Measurements from ENCODE around the gene ASTN2.

The ASTN2 gene

DNA sequence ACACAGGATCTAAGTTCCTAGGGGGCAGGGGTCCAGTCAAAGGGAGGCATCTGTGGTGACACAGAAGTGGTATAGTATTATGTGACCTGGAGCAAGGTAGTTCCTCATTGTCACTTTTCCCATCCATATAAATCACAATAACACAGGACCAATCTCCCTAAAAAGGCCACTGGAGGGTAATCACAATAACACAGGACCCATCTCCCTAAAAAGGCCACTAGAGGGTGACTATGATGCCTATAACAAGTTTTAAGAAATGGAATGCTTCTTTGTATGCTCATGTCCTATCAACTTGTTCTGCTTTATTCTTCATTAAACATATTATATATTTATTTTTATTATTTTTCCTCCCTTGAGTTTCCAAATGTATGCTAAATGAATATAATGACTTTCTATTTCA, 254.6 kb downstream of the ASTN2 start:
- no peak for DNase-seq

DNA sequence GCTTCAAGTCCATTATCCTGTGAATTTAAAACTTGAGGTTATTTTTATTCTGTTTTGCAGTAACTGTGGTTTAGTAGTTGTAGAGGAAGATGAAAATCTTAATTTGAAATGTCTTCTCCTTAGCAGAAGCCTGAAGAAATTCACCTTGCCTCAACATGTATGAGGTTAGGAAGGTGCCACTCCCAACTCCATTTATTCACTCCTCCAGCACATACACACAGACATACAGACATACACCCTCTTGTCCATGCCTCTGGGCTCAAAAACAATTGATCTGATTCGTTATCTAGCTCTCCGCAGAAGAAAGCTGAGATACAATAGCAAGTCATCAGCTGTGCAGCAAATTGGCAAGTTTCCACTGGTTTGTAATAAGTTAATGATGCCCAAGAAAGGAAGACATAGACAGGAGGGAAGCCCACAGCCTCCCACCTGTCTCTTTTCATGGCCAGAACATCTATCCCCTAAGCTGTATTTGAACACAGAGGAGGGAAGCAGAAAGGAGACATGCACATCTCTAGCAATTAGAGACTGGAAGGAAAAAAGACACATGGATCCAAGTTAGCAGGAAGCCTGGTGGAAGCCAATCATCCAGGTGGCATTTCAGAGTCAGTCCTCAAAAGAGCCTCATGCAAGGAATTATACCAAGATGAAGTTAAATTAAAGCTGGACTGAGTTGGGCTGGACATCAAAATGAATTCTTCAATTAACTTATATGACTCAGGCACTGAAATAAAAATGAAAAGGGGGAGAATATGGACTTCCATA, 257.9 kb downstream of the ASTN2 start:
- DNase-seq, result no peak

DNA sequence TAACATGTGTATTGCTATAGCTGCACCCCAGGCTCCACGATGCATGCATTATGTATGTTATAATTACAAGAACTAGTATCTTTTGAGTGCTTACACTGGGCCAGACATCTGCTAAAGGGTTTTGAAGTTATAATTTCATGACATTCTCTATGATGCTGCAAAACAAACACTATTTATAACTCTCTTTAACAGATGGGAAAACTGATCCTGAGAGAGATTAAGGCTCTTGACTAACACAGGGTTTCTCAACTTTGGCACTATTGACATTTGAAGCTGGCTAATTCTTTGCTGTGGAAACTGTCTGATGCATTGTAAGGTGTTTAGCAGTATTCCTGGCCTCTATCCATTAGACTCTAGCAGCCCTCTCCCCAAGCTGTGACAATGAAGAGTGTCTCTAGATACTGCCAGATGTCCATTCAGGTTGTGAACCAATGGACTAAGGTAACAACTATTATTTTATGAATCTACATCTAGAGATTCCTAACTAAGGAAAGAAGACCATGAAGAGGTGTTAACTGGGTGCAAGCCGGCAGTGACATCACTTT, 258.6 kb downstream of the ASTN2 start:
- no peak for DNase-seq

DNA sequence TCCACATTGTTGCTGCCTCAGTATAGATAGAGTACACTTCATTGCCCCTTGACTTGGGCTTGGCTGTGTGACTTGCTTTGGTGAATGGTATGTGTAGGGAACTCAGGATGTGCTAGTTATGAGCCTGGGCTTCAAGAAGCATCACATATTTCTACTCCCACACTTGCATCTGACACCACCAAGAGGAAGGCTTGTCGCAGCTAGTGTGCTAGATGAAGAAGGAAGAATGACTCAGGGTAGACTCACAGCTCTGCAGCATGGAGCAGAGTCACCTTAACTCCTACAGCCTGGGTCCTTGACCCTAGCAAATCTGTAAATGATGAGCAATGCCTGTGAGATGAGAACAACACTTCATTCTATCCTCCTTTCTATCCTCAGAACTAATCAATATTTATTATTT, 261.8 kb downstream of the ASTN2 start:
- DNase-seq, result no peak

DNA sequence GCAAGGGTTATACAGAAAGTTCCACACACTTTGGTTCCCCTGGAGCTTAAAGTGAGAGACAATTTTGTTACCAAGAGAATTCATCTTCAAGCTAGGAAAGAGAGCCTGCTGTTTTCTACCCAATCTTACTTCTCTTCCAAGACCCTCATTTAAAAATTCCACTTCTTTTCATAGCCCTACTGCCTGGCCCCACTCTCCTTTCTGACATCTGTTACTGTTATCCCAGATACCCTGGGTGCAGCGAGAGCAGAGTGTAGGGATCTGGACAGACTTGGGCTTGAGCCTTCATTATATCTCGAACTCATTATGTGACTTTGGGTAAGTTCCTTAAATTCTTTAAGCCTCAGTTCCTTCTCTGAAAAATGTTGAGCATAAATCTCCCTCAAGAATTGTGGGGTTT, 263.1 kb downstream of the ASTN2 start:
- DNase-seq, result no peak

DNA sequence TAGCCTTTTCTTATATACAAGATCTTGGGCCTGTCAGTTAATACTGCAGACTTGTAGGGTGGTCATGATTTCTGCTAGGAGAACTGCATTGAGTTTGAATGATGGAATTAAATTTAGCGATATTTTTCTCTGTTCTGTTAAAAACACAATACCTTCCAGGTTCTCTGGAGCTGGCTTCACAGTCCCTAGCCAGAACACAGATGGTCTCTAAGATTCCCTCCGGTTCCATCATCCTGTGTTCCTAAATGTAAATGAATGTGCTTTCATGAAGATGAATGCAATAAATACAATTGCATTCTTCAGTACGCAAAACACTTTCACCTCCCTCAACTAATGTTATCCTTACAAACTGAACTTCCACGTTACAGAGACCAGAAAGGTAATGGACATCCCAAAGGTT, 264.9 kb downstream of the ASTN2 start:
- no peak for DNase-seq

DNA sequence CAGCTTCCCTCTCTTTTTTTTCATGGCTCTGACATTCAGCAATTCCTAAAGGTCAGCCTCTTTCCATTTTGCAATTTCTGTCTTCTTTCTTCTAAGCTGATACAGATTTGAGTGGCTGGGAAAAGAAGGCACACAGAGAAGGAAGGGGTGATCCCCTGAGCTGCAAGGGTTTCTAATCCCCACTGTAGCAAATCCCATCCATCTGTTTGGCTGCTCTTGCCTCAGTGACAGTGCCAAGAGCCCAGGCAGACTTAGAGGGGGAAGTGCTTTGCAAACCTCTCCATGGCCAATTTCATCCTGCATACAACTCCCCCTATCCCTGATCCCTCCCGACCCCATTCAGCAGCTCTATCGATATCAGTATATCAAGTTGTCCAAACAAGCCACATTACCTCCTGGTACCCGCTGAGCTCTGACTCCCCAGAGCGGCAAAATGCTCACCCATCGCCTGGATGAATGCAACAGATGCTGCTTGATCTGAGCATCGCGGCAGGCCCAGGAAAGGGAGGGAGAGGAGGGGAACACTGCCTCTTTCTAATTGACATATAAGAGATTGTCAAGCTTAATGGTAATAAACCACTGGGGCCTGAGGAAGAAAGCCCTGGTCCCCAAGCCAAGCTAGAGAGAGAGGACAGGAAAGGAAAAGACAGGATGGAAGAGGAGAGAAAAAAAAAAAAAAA, 268.9 kb downstream of the ASTN2 start:
- DNase-seq, result no peak

DNA sequence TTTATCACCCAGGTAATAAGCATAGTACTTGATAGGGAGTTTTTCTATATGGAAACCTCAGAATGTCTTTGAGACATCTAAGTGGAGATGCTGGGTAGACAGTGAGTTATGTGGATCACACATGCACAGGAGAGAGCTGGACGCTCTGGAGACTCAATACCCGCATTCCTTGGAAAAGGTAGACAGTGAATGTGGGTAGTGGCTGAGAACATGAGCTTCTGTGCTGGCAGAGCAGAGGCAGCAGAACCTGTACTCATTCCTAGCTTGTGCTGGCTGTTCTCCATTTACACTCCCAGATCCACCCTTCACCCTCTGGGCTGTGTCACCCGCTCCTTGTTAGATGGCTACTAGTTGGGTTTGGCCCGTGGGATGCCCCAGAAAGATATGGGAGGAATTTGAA, 269.8 kb downstream of the ASTN2 start:
- DNase-seq, result no peak

DNA sequence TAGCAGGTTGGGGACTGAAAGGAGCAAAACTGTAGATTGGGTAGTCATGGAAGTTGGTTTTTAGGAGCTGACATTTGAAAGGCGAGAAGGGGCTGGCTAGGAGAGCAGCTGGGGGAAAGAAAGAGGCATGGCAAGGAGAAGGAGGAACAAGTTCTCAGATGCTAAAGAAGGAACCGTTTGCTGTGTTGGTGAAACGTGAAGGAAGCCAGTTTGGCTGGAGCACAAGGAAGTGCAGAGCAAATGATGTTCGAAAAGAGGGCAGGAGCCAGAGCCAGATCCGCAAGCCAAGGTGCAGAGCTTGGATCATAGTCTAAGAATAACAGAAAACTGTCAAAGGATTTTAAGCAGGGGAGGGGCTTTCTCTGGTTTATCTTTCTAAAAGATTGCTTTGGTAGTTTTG, 276.6 kb downstream of the ASTN2 start:
- no peak for DNase-seq

DNA sequence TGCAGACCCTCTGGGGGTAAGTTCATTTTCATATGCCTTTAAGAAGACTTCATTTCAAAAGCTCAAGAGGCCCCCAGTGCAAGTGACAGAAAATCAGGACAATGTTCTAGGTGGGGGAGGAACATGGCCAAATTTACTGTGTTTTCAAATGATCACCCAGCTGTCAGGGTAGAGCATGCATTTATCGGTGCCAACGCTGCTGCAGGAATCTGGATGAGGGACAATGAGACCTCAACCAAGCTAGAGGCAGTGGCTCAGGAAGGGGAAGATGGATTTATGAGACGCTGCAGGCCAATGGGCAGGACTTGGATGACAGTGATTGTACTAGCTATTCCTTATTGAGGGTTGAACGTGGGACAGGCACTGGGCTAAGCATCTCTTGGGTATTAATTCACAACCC, 278.4 kb downstream of the ASTN2 start:
- DNase-seq, result no peak

DNA sequence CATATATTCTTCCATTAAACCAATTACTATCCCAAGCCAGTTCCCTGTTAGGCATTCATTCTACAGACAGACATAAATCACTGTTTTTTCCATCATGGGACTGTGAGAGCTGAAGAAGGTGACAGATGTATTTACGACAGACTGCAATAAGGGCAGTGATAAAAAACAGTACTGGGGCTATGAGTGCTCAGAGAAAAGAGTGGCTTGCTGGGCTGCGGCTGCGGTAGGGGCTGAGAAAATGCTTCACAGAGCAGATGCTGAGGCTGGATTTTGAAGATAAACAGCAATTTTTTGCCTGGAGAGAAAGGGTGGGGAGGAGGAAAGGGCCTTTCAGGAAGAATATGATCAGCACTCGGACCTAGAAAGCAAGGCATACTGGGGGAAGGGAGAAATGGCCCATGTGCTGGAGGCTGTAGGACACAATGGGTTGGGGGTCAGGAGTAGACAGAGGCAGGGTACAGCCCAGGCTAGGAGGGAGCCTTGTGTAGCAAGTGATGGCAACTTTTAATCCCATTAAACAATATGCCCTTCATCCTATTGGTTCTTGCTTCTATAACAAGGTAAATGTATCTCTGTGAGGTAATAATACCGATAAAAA, 279.3 kb downstream of the ASTN2 start:
- DNase-seq, result no peak

DNA sequence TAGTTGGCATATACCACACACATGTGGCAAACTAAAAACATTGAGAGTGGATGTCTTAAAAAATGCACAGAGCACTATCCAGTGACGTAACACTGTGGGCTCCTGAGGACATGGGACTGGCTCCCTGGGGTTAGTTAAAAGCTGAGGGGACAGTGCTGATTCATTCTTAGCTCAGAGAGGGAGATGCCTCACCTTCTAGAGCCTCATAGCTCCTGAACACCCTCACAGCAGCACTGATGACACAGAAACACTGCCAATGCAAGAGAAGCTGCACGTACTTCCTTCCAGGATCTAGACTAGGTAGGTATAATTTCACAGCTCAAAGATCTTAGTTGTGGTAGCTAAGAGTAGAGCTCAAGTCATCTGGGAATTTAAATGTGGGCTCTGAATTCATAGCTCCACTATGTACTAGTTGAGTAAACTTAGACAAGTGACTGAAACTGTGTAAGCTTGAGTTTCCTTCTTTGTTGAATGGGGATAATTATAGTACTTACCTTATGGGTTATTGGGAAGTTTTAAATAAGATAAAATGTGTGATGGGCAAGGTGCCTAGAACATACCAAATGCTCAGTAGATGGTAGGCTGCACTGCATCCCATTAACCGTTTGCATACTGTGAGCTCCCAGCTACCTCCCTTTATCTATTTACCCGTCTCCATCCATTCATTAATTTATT, 279.9 kb downstream of the ASTN2 start:
- no peak for DNase-seq

DNA sequence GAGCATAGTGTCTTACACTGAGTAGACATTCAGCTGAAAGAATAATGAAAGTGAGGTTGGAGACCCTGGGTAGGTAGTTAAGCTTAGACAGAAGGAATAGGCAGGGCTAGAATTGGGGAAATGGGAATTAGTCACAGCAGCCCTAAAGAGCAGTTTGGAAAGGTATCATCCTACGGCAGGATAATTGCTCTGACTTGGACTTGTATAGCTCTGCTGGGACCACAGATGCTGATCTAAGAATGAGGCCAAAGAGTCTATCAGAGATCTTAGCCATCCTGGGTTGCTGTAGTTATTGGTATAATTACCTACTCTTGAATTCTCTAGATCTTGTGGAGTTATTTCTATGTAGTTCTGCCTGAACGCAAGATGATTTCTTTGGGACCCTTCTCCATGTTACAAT, 288.0 kb downstream of the ASTN2 start:
- DNase-seq, result no peak

DNA sequence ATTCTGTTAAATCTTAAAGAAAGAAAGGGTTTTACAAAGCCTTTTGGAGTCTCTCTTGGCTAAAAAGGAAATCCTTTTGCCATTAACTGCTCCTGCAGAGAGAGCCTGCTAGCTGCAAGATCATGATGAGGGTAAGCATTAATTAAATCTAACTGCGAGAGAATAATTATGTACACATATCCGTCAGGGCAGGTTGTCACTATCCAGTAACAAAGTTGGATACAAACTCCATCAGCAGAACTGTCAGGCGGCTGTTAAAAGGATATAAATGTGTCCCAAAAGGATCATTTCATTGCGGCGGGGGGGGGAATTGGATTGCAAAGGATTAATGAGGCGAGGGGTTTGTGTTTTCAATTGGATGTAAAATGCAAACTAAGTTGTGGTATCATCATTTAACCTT, 289.3 kb downstream of the ASTN2 start:
- no peak for DNase-seq

DNA sequence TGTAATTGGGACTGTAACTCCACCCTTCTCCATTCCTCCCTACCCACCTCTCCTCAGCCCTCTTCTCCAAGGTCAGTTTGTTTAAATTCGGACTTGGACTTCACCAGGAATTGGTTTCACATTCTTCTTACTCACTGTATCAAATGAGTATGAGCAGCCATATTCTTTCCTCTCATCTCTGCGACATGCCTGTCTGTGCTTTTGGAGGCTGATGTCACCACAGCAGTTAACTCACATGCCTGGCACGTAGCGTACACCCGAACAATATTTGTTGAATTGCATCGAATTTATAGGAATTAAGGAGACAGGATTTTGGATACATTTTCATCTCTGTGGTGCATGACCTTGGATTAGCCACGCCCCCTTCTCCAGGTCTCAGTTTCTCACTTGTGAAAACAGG, 291.1 kb downstream of the ASTN2 start:
- DNase-seq, result no peak

DNA sequence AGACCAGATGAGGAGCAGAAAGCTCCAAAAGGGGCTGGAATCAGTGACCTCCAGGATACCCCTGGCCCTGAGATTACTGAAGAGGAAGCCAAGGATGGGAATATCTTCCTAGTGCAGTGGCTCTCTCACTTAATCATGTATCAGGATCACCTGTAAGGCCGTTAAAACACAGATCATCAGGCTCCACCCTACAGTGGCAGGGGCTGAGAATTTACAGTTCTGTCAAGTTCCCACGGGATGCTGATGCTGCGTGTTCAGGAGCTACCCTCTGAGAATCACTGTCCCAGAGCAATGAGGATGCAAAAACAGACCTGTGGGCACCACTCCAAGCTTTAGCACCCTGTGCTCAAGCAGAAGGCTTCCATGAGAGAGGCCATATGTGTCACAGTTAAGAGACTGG, 291.9 kb downstream of the ASTN2 start:
- DNase-seq, result no peak

DNA sequence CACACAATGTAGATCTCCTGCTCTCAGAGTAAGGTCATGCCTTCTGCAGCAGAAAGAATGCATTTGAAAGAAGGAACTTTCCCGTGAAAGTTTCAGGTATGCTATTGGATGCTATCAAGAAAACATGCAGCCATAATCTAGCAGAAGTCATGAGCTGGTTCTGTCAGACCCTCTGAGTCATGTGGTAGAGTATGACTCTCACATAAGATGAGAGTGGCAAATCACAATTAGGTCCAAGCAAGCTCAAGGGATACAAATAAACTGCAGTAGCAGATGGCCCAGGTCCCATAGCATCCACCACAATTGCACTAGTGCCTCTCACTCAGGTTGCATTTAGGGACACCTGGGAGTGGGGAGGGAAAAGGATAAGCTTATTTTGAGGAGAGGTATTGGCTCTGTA, 292.8 kb downstream of the ASTN2 start:
- no peak for DNase-seq

DNA sequence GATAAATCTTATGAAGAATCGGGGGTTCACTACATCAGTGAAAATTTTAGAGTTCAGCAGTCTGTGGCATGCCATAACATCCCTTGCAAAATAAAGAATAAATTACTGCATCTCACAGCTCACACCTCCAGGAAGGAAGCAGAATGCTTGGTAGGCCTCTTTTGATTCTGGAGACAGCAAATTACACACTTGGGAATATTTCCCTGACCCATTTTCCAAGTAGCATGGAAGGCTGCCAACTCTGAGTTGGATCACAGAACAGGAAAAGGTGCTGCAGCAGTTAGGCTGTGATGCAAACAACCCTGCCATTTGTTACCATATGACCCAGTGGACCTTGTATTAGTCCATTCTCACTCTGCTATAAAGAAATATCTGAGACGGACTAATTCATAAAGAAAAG, 293.5 kb downstream of the ASTN2 start:
- DNase-seq, result no peak

DNA sequence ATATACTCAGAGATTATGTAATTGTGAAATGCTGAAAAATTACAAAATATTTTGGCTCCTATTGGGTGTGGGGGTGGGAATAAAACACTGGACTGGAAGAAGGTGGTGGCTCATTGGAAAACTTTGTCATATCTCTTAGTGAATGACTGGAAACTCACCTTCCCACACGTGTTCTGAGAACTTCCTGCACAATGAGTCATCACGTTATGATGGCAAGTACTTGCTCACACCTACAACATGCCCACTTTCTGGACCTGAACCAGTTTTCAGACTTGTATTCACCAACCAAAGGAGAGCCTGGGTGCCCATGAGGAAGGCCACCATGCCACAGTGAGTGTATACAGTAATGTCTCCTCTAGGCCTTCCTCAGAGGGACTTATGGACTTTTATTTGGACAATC, 294.8 kb downstream of the ASTN2 start:
- DNase-seq, result no peak

DNA sequence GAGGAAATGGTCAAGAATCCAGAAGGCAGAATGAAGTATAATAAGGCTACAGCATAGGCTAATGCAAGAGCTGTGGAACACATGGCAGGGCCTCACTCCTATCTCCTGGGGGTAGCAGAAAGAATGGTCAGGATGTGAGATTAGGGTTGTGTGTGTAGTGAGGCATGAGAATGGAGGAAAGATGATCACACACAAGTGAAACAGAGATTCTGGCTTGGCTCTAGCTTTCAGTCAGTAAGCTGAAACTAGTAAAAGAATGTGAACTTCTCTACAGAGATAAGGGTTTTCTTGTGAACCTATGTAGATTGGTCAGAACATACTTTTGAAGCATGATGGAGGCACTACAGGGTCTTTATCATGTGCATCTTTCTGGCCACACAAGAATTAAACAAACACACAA, 298.8 kb downstream of the ASTN2 start:
- DNase-seq, result no peak

DNA sequence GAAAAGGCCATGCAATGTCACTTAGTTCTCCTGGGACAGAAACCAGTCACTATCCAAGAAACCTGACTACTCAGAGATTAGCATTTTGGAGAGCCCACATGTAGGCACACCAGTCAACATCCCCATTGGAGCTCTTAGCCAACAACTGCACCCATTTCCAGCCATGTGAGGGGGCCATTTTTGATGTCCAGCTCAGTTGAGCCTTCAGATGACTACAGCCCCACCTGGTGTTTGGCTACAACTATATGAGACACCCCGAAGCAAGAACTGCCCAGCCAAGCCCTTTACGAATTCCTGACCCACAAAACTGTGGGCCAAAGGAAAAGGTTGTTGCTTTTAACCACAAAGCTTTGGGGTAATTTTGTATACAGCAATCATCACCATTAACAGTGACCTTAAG, 300.1 kb downstream of the ASTN2 start:
- DNase-seq, result no peak

DNA sequence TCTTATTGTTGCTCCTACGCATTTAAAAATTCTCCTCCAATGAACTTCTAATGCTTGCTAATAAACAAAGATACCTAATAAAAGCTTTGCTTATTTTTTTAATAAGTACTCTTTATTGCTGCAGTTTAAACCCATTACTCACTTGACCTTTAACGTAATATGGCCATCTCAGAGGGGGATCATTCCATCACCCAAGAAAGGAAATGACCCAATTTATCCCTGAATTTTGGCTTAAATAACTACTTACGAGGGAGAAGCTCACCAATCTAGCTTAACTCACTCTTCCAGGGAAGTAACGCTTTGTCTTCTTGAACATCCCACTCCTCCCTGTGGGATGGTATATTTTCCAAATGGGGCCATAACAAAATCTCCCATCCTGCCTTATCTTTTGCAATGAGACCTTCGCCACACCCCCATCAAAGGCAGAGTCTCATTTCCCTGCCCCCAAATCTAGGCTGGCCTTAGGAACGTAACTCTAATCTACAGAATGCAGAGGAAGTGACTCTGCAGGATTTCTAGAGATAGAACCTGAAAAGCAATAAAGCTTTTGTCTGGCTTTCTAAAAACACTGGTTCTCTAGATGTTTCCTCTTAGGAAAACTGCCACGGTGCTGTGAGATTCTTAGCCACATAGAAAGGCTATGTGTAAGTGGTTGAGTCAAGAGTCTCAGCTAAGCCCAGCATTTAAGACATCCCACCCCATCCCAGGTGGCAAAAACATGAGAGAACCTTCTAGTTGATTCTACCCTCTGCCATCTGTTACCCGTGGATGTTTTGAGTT, 310.0 kb downstream of the ASTN2 start:
- no peak for DNase-seq

DNA sequence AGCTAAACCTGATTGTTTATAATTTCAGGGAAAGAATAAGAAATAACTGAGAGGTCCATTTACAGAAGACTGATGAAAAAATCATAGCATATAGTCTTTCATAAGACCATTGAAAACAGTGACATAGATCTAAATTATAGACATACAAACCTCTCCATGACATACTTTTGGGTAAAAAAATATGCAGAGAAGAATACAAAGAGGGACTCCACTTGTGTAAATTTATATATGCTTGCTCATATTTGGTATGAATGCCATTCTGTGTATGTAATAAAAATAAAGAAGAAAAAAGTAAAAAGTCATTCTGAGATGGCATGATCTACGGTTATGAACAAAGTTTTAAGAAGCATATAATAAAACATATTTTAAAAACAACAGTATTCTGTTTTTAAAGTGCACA, 310.7 kb downstream of the ASTN2 start:
- no peak for DNase-seq

All from activated CD4-positive, alpha-beta T cell treated with anti-CD3 and anti-CD28 coated beads for 4 hours (primary cell).